ENCODE results near the gene TULP4.
A peak's percentile ranks its signal among the peaks of the same experiment; 100 is the strongest.
"Not testable (repeated sequence)": the region's sequence is repeated elsewhere in the genome, so short reads cannot be mapped to it uniquely, and the experiment has no call there.

TULP4 gene

DNA sequence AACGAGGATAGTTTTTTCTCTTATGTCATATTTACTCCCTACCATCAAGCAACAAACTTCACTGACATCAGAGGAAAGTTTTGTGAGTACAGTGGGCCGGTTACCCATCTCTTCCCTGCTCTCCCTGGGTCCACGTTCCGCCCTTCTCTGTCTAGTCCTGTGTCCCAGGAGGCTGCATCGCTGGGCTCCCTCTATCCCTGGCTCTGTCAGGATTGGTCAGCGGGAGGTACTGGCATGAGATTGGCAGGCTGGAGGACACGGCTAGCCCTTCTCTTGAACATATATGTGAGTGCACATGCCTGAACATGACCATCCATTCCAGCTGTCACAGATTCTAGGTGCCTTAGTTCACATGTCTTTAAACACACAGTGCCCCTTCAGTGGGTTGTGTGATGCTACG, 217.4 kb downstream of the TULP4 start:
- no peak for DNase-seq (ENCODE audit: low read depth)

DNA sequence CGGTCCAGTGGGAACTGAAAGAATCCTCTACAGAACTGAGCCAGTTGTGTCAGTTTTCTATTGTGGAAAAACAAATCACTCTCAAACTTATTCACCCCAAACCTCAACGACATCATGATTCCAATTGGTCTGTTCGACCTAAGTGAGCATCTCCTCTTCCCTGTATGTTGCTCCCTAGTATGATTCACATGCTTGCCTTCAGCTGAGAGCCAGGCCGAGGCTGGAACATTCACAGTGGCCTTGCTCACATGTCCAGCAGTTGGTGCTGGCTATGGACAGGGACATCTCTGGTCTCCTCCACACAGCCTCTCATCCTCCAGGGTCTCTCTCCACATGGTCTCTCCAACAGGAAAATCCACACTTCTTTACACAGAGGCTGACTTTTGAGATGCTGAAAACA, 219.3 kb downstream of the TULP4 start:
- no peak for DNase-seq (ENCODE audit: low read depth)

DNA sequence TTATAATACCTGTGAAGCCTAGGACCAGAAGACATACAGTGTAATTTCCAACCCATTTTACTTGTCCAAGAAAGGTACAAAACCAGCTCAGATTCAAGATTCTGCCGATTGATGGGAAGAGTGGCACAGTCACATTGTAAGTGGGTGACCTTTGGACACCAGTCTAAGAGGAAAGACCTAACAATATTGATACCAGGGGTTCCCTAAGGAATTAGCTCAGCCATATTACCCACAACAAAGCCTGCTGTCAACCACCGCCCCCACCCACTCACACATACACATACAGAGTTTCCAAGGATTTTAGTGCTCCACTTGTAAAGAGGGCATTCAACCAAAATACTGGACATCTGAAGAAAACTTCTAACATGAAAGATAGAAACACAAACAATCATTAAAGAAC, 219.7 kb downstream of the TULP4 start:
- no peak for DNase-seq (ENCODE audit: low read depth)

DNA sequence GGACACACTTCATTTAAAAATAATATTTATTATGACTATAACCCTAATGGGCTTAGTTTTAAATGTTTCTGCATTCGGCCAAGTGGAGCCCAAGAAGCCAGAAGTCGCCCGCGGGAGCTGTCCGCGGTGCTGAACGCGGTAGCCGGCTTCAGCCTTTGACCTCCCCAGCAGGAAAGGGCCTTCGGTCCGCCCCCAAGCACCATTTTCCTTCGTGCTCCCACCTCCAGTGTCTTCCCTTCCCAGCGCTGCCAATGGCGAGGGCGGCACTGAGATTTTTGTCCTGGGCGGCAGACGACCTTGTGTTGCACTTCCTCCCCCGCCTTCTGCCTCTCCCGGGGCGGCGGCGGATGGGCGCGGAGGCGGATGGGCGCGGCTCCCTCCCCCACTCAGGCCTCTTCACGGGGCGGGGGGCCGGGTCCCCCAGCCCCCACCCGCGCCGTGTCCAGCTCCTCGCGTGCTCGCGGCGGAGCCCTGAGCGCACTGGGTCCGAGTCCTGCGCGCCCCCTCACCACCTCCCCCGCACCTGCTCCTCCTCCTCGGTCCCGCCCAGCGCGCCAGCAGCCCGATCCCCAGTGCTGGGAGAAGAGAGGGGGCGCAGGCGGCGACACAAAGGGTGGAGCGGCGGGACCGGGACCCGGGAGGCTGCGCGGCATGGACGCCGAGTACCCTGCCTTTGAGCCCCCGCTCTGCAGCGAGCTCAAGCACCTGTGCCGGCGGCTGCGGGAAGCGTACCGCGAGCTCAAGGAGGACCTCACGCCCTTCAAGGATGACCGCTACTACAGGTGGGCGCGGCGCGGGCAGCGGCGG, 224.0 kb downstream of the TULP4 start:
- DNase-seq (ENCODE audit: low read depth) = peak; percentile 75

DNA sequence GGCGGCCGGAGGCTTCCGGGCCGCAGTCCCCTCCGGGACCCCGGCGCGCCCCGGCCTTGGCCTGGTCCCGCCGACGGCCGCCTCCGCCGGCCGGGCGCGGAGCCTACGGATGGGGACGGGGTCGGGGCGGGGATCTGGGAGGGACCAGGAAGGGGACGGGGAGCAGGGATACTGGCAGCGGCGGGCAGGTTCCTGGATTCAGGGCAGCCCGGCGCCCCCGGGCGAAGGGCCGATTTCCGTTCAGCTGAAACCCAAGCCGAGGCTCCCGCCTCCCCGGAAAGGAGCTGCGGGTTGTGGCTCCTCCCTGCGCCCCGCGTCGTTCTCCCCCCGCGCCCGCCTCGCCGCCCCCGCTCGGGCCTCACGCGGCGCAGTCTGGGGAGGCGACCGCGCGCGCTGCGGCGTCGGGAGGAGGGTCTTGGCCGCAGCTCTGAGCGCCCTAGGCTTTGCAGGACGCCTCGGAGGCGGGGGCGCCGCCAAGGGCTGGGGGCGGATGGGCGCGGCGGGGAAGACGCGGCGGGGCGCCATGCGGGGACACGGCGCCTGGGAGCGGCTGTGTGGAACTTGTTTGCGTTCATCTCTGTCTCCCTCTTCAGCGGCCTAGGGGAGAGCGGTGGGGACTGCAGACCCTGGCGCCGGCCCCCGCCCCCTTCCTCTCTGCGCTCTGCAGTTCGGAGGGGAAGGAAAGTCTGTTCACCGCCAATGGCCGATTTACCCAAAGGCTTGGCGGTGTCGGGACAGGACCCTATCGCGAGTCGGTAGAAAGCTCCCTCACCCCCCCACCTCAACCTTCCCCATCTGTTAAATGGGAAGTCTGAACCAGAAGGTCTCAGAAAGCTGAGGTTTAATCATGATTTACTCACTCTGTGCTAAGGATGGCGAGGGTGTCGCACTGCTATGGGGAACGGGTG, 224.9 kb downstream of the TULP4 start:
- DNase-seq (ENCODE audit: low read depth) = peak; percentile 39

DNA sequence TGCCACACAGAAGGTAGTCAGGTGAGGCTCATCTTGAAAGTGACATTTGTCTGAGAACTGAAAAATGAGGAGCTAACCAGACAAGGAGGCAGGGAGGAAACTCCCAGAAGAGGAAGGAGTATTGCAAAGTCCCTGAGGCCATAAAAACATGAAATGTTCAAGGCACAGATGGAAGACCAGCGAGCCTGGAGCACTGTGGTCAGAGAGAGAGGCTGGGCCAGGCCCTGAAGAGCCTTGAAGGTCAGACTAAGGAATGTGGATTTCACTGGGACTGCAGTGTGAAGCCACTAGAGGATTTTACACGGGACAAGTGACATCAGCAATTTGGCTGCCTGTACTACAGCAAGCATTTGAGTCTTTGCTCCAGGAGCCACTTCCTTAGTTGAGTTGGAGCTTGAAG, 226.5 kb downstream of the TULP4 start:
- DNase-seq (ENCODE audit: low read depth) = peak; percentile 38

DNA sequence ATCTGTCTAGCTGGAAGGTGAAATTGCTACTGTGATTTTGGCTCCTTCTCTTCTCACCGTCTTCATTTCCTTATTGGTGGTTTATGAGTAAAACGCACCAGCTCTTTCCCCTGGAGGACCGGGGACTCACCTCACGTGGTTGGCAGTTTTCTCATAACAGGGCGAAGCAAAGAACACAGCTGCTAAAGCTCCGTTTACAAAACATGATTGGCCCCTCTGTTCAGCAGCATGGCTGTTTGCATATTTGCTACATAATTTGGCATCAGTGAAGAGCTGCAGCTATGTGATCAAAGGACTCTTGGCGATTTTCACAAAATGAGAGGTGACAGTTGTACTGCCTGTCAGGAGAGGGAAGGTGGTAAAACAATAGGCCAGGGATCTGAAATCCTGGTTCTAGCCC, 227.1 kb downstream of the TULP4 start:
- no peak for DNase-seq (ENCODE audit: low read depth)

DNA sequence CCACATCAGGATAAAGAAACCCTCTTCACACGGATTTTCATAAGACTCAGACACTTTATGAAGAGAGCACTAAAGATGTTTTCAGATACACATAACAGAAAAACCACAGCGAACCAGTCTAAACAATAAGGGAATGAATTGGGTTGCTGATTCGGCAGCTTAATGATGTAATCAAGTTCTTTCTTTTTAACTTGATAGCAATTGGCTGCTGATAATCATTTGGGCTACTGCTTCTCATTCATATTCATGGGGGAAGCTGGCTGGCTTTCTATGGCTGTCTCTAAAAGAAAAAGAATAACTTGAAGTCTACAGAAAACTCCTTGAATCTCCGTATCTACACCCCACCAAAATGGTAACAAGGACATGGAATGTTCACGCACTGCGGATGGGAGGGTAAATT, 227.6 kb downstream of the TULP4 start:
- no peak for DNase-seq (ENCODE audit: low read depth)

DNA sequence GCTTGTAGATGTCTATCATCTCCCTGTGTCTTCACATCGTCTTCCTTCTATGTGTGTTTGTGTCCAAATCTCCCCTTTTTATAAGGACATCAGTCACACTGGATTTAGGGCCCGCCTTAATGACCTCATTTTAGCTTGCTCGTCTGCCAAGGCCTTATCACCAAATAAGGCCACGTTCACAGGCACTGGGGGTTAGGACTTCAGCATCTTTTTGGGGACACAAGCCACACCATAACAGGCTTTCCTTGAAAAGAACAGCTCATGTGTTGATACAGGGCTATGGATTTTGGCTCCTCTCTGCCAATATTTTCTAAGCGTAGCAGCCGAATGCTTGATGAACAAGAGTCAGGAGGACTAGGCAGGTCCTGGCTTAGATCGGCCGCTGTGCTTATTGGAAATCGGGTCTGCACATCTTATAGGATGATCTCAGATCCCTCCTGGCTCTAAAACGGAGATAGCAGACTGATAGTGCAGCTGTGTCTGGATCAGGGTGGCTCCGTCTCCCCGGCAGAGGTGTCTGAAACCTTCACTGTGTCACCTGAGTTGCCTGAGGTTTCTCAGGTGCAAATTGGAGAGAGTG, 231.4 kb downstream of the TULP4 start:
- DNase-seq (ENCODE audit: low read depth) = peak; percentile 27

DNA sequence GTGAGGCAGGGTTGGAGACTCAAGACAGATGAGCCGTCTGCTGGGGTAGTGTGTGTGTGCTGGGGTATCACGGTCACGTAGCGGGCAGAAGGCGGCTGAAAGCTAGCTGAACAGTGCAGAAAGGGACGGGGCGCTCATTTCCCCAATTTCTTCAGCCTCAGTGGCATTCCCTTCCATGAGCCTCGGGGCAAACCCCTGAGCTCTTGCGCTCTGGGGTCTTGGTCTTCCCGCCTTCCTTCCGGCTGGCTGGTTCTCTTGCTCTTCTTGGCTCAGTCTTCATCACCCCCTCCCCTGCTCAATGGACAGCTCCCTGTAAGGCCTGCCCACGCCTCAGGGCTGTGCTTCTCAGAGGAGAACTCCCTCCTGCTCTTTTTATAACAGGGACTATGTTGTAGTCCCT, 232.2 kb downstream of the TULP4 start:
- no peak for DNase-seq (ENCODE audit: low read depth)

DNA sequence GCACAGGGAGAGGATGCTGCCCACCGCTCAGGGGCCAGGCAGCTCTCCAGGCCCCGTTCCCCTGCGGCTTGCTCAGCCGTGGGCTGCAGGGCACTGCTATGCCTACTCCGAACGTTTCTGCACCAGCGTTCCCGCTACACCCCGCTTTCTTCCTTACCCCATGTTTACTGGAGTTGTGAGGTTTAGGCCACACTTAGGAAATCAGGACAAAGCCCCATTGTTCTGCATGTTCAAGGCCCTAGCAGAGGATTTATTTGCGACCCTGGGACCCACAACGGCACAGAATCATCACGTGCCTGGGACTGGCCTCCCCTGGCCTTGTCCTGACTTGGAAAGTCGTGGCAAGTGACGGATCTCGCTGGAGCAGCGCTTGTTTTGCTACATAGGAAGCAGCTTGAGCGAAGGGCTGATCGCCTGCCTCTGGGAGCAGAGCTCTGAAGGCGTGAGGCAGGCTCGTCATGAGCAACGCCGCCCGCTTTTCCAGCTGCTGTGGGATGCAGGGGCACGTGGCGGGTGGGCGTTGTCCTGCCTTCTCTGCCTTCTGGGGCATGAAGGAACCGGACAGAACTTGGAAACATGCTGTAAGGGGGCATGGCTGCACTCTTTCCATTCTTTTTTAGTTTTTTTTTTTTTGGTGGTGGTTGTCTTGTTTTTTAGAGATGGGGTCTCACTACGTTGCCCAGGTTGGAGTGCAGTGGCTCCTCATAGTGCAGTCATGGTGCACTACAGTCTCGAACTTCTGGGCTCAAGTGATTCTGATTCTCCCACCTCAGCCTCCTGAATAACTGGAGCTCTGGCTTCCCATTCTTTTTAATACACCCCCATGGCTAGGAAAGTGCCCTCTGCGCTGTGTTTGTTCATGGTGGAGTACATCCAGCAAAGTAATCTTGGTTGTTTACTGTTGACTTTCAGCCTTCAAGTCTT, 233.0 kb downstream of the TULP4 start:
- DNase-seq (ENCODE audit: low read depth) = no peak

DNA sequence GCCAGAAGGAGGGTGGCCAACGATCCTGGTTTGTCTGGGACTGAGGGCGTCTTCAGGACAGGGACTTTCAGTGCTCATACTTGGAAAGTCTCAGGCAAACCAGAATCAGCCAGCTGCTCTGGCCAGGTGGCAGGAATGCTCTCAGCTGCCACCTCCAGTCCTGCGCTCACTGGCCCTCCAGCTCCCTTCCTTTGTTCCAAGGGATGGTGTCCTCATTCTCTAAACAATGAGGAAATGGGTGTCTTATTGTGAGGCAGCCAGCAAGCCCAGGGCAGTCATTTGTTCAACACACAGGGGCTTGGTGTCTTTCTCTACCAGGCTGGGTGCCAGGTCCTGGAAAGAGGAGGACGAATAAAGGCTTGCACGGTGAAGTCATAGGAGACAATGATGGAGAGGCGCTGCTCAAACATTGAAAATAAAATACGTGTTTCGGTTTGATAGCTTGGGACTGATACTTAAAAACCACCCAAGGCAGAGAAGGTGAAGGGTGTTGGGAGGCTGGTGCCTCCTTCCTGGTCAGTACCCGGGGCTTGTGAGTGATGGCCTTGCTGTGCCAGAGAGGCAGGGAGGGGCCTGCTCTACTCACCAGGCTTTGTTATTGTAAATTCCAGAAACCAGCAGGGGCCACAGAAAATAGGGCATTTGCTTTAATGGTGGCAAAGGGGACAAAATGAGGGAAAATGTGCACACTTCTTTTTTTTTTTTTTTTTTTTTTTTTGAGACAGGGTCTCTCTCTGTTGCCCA, 236.3 kb downstream of the TULP4 start:
- DNase-seq (ENCODE audit: low read depth) = no peak

DNA sequence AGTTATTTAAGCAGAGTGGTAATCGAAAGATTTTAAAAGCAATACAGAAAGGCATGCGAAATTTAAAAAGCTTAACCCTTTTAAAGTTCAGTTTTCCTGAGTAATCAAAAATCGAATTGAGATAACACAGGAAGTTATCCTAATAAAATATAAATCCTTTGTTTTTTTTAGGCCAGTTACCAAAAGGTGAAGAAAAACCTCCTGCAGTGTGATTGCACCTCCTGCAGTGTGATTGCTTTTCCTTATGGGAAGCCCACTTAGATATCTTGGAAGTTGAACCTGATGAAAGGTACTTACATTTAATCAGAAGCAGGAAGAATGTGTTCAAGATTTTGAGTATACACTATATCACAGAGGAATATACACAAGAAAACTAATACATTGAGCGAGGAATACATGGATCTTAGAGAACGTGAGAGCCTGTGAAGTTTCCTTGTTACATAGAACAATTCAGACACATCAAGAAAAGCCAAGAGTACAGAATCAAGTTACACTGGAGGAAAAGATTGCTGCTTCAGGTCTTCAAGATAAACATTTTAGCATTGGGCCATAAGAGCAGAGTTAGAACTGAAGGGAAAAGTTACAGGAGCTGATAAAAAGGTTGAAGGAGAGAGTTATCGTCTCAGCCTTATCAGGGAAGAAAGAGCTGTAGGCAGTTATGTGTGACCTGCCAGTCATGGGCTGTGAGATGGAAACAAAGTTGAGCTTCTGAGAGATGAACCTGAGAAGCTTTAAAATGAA, 240.0 kb downstream of the TULP4 start:
- no peak for DNase-seq (ENCODE audit: low read depth)

DNA sequence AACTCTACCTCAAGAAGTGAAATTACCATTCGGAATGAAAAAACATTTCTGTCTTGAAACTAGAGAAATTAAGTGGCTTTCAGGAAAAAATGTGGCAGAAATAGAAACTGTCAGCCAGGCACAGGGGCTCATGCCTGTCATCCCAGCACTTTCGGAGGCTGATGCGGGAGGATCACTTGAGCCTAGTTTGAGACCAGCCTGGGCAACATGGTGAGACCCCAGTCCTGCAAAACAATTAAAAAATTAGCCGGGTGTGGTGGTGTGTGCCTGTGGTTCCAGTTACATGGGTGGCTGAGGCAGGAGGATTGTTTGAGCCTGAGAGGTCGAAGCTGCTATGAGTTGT, 240.5 kb downstream of the TULP4 start:
- DNase-seq (ENCODE audit: low read depth) = no peak

DNA sequence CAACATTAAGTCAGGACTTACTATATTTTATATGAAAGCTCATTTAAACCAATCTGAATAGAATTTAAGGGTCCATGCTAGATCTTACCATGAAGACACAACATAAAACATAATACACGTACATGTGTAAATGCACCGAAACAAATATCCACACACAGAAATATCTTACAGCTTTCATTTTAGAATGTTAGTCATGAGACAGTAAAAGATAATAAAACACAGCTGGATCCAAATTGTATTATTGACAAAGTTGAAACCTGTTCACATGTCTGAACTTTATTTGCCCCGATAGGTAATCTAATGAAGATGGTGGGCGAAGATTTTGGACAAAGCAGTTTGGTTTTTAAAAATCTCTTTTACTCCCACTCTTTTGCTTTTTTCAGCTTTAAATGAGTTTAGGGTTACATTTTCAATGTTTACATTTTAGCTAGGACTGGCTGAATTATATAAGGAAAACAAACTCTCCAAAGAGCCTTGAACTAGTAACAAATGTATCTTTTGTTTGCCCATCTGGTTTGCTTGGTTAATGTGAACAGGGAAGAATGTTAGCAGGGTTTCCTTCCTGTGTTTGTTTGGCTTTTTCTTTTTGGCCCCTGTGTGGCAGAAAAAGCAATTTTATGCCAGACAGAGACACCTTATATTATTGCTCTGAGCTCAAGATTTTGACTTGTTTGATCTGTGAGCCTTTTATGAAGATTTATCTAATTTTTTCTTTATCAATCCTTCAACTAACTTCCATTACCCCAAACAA, 242.5 kb downstream of the TULP4 start:
- DNase-seq (ENCODE audit: low read depth) = no peak

DNA sequence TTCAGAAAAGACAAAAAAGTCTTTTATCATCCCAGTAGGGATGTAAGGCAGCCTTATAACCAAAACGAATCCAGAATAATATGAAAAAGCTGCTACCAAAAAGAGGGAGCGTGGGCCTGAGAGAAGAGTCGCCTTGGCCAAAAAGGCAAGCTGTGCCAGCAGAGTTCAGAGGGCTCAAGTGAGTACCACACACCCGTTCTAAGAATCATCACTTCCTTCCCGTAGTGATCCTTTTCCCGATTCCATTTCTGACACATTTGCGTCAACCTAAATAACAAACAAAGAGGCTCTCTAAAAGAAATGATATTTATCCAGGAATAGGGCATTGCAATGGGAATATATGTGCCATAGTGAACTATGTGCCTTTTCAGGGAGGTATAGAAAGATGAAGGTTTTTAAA, 243.8 kb downstream of the TULP4 start:
- no peak for DNase-seq (ENCODE audit: low read depth)

DNA sequence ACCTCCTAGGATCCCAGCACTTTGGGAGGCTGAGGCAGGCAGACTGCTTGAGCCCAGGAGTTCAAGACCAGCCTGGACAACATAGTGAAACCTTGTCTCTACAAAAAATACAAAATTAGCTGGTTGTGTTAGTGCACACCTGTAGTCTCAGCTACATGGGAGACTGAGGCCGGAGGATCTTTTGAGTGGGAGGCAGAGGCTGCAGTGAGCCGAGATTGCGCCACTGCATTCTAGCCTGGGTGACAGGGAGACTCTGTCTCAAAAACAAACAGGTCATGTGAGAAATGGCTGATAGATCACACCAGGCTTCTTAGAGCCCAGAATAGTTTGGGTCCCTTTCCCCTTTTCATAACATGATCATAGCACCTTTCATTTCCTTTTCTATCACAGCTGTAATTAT, 244.8 kb downstream of the TULP4 start:
- DNase-seq (ENCODE audit: low read depth) = not testable (repeated sequence)

DNA sequence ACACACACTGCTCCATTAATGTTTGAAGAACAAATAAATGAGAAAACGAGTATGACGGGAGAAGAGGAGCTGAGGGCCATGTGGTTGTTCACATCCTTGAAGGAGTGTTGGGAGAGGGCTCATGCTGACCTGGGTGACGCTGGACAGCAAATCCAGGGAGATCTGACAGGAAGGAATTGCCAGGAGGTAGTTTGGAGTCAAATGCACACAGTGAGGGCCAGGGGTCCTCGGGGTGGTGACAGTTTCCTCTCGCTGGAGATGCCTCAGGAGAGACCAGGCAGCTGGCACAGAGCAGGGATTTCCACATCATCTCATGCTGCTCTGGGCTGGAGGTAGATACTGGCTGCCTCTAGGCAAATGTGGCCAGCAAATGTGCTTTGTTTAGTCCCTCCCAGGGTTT, 245.7 kb downstream of the TULP4 start:
- DNase-seq (ENCODE audit: low read depth) = no peak

DNA sequence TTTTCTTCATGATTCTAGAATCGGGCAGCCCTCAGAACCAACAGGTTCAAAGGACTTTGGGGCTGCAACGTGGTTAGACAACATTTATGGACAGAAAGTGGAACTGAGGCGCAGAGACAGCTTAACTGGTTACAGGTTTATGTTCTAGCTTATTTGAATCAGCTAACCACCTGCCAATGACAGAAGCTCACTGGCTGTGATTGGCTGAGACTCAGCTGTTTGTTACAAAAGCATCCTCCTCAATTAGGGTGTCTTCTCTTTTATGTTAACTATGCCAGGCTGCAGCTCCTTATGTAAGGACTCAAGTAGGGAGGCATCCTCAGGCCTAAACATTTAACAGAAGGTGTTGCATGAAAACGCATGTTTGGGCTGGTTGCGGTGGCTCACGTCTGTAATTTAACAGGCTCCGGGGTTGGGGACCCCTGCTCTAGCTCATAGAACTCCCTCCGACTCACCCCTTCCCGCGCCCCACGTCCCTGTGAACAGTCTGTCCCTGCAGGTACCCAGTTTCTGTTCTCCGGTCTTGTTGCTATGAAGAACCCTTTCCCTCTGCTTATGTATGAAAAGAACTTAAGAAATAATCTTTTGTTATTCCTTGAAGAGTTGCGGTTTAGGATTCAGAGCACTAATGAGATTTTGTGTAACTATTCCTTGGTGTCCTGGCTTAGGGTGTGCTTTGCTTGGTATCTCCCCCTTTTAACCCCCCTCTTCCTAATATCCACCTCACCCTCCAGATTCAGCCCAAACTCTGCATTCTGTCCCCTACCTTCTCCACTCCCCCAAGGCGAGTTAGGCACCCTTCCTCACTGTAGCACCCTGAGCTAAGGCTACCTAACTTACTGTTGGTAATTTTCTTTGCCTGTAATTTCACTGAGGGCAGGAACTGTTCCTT, 246.4 kb downstream of the TULP4 start:
- DNase-seq (ENCODE audit: low read depth) = no peak

Measured in EH (cell line).